NAMALWA (cell line): ENCODE measurements around the gene VWA1.
"Not testable (repeated sequence)": the region's sequence is repeated elsewhere in the genome, so short reads cannot be mapped to it uniquely, and the experiment has no call there.

Experiments used
- DNase-seq: peaks from one replicate; pipeline ENCODE4 v3.0.0-alpha.2; 2015; ENCODE audit warnings: low spot score

VWA1 gene

GRCh38 chr1:1402901-1403392 is 32.5 kb upstream of the VWA1 start:
- not testable (repeated sequence) for DNase-seq

- no peak for DNase-seq
Measured at GRCh38 chr1:1403653-1404052, 31.8 kb upstream of the VWA1 start.

- DNase-seq: no peak
Measured at GRCh38 chr1:1406101-1406820, 29.2 kb upstream of the VWA1 start.

GRCh38 chr1:1406821-1407635 is 28.5 kb upstream of the VWA1 start, which contains the start of gene MRPL20:
Gene MRPL20, minus strand, starts transcription at chr1:1407293. Its CDS starts 76 bp downstream, at chr1:1407217.
- DNase-seq: peak; percentile 98

GRCh38 chr1:1407636-1408318 is 27.7 kb upstream of the VWA1 start:
- DNase-seq: peak; percentile 83

- not testable (repeated sequence) for DNase-seq
Measured at GRCh38 chr1:1410238-1410637, 25.3 kb upstream of the VWA1 start.

- no peak for DNase-seq
Measured at GRCh38 chr1:1411626-1412025, 23.9 kb upstream of the VWA1 start.

GRCh38 chr1:1412311-1412902 is 23.1 kb upstream of the VWA1 start:
- DNase-seq: not testable (repeated sequence)

- no peak for DNase-seq
Measured at GRCh38 chr1:1415751-1416150, 19.7 kb upstream of the VWA1 start.

GRCh38 chr1:1417396-1417795 is 18.1 kb upstream of the VWA1 start:
- not testable (repeated sequence) for DNase-seq

- DNase-seq: not testable (repeated sequence)
Measured at GRCh38 chr1:1417825-1418463, 17.5 kb upstream of the VWA1 start.

GRCh38 chr1:1418464-1419362 is 16.8 kb upstream of the VWA1 start:
- DNase-seq: no peak

- no peak for DNase-seq
Measured at GRCh38 chr1:1419363-1419812, 16.1 kb upstream of the VWA1 start.

GRCh38 chr1:1419813-1420653 is 15.5 kb upstream of the VWA1 start:
- no peak for DNase-seq

- no peak for DNase-seq
Measured at GRCh38 chr1:1420654-1421141, 14.8 kb upstream of the VWA1 start.

GRCh38 chr1:1421147-1421906 is 14.2 kb upstream of the VWA1 start, which contains the start of gene ANKRD65:
Gene ANKRD65, minus strand, starts transcription at chr1:1421276. Its CDS starts 271 bp downstream, at chr1:1421005.
- no peak for DNase-seq

GRCh38 chr1:1421907-1422464 is 13.5 kb upstream of the VWA1 start:
- DNase-seq: no peak
